Measurements from ENCODE around the gene TM9SF1.
A peak's percentile ranks its signal among the peaks of the same experiment; 100 is the strongest.

TM9SF1 gene

GRCh38 chr14:24195186-24196070, at the start of gene TM9SF1:
TM9SF1 (minus strand) TSS chr14:24195441; CDS start chr14:24195019, 422 bp downstream.
- peak; percentile 86 for DNase-seq

GRCh38 chr14:24243336-24243836, 48.1 kb upstream of the TM9SF1 start:
- DNase-seq = no peak

GRCh38 chr14:24241829-24242443, 46.7 kb upstream of the TM9SF1 start:
- DNase-seq = peak; percentile 96

GRCh38 chr14:24240110-24240918, 45.1 kb upstream of the TM9SF1 start:
- DNase-seq = no peak

- DNase-seq = no peak
Measured at GRCh38 chr14:24238527-24239037, 43.3 kb upstream of the TM9SF1 start.

- no peak for DNase-seq
Measured at GRCh38 chr14:24238123-24238522, 42.9 kb upstream of the TM9SF1 start.

- no peak for DNase-seq
Measured at GRCh38 chr14:24237463-24237955, 42.3 kb upstream of the TM9SF1 start.

- no peak for DNase-seq
Measured at GRCh38 chr14:24236689-24237462, 41.6 kb upstream of the TM9SF1 start.

- DNase-seq = no peak
Measured at GRCh38 chr14:24235804-24236688, 40.8 kb upstream of the TM9SF1 start.

GRCh38 chr14:24234095-24235005, 39.1 kb upstream of the TM9SF1 start:
- no peak for DNase-seq

GRCh38 chr14:24233538-24233866, 38.3 kb upstream of the TM9SF1 start:
- DNase-seq = no peak

GRCh38 chr14:24232645-24233537, 37.6 kb upstream of the TM9SF1 start, which contains the start of gene GMPR2:
GMPR2 (plus strand) TSS chr14:24232929; CDS start chr14:24233254, 325 bp downstream.
- peak; percentile 77 for DNase-seq

GRCh38 chr14:24232121-24232644, 36.9 kb upstream of the TM9SF1 start, which contains the start of gene NEDD8:
NEDD8 (minus strand) TSS chr14:24232367; CDS start chr14:24232267, 100 bp downstream.
- peak; percentile 82 for DNase-seq

GRCh38 chr14:24231263-24232120, 36.3 kb upstream of the TM9SF1 start:
- DNase-seq = no peak

- no peak for DNase-seq
Measured at GRCh38 chr14:24228902-24229301, 33.7 kb upstream of the TM9SF1 start.

- DNase-seq = no peak
Measured at GRCh38 chr14:24226473-24226872, 31.2 kb upstream of the TM9SF1 start.

GRCh38 chr14:24224618-24225071, 29.4 kb upstream of the TM9SF1 start:
- DNase-seq = no peak

Measured in NK-92 treated with Interleukin-12 subunit alpha and Interleukin-12 subunit beta, amount 100 ng/mL, for 24 hours (cell line).